Measurements from ENCODE around the gene ADGRG3.
A peak's percentile ranks its signal among the peaks of the same experiment; 100 is the strongest.

The ADGRG3 gene

GRCh38 chr16:57694231-57694724, 26.2 kb downstream of the ADGRG3 start:
- DNase-seq (ENCODE audit: low read depth): no peak
- no peak for TF ChIP-seq MYC (IDR thresholded peaks at IDR 0.05; ENCODE audit: low read depth, low read length)
- no peak for TF ChIP-seq CTCF (IDR thresholded peaks at IDR 0.05; ENCODE audit: low read depth, low read length)
- TF ChIP-seq POLR2A (IDR thresholded peaks at IDR 0.05; ENCODE audit: extremely low read depth, insufficient read length): no peak
- no peak for TF ChIP-seq MAX (IDR thresholded peaks at IDR 0.05; ENCODE audit: low read depth, low read length)
- peak overlapping the region; percentile 56 for H3K4me3 ChIP-seq (ENCODE audit: low read depth, low read length)

DNA sequence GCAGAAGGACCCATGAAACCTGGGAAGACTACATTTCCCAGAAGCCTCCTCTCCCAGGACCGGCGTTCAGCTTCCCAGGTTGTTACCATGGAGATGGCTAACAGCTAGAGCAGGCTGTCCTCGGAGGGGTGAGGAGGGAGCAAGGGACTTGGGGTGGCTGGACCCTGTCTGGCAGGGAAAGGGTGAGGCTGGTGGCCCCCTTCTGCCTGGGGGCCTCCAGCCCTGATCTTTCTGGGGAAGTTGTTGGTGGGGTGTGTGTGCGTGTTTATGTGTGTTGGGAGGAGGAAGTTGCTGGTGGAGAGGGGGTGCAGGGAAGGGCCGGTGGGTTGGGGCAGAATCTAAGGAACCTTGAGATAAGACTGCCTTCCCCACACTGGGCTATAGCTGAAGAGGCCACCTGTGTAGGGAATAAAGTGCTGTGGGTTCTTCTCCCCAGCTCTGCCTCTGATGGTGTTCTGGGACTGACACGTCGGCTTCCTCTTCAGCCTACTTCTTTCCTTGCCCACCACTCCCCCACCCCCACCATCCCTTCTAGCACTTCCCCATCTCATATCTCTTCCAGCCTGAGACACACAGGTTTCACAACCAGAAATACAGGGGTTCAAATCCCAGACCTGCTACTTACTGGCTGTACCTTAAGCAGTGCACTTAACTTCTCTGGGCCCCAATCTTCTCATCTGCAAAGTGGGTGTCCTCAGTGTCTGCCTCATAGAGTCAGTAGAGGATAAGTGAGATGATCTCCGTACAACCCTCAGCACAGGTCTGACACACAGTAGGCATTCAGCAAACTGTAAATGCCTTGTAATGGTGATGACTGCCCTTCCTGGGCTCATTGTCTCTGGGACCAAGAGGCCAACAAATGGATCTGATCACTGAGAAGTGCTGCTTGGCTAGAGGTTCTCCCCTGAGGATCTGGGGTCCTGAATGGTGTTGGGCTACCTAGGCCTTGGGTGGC, 26.9 kb downstream of the ADGRG3 start, which contains the start of gene DRC7:
DRC7 (plus strand) TSS at position 82 of the 955 bp plus-strand sequence. CDS start 3,144 bp downstream, outside the sequence.
- peak within 1 kb of the TSS; percentile 56 for H3K4me3 ChIP-seq (ENCODE audit: low read depth, low read length)
- DNase-seq (ENCODE audit: low read depth): peak; percentile 92
- TF ChIP-seq CTCF (IDR thresholded peaks at IDR 0.05; ENCODE audit: low read depth, low read length): no peak
- TF ChIP-seq POLR2A (IDR thresholded peaks at IDR 0.05; ENCODE audit: extremely low read depth, insufficient read length): no peak
- no peak; the same call in 1 of the 2 replicates for TF ChIP-seq MYC (IDR thresholded peaks at IDR 0.05; ENCODE audit: low read depth, low read length)
- peak; percentile 19; the same call in 1 of the 2 replicates for TF ChIP-seq MAX (IDR thresholded peaks at IDR 0.05; ENCODE audit: low read depth, low read length)

GRCh38 chr16:57695680-57696069, 27.6 kb downstream of the ADGRG3 start:
- no peak overlapping the region for H3K4me3 ChIP-seq (ENCODE audit: low read depth, low read length)
- DNase-seq (ENCODE audit: low read depth): no peak
- TF ChIP-seq POLR2A (IDR thresholded peaks at IDR 0.05; ENCODE audit: extremely low read depth, insufficient read length) (no peak), MAX (IDR thresholded peaks at IDR 0.05; ENCODE audit: low read depth, low read length) (no peak), MYC (IDR thresholded peaks at IDR 0.05; ENCODE audit: low read depth, low read length) (no peak), CTCF (IDR thresholded peaks at IDR 0.05; ENCODE audit: low read depth, low read length) (no peak)

- TF ChIP-seq CTCF (IDR thresholded peaks at IDR 0.05; ENCODE audit: low read depth, low read length): no peak
- H3K4me3 ChIP-seq (ENCODE audit: low read depth, low read length): no peak overlapping the region
- DNase-seq (ENCODE audit: low read depth): no peak
These were observed 28.1 kb downstream of the ADGRG3 start for GRCh38 chr16:57696240-57696639.

GRCh38 chr16:57697896-57698537, 29.9 kb downstream of the ADGRG3 start:
- TF ChIP-seq MYC (IDR thresholded peaks at IDR 0.05; ENCODE audit: low read depth, low read length) (no peak), CTCF (IDR thresholded peaks at IDR 0.05; ENCODE audit: low read depth, low read length) (no peak), POLR2A (IDR thresholded peaks at IDR 0.05; ENCODE audit: extremely low read depth, insufficient read length) (no peak), MAX (IDR thresholded peaks at IDR 0.05; ENCODE audit: low read depth, low read length) (no peak)
- H3K4me3 ChIP-seq (ENCODE audit: low read depth, low read length): no peak overlapping the region
- DNase-seq (ENCODE audit: low read depth): no peak
